PC-9 (cell line): ENCODE measurements around the gene OPALIN.

ENCODE experiments used
- CTCF ChIP-seq: fragments of 200-600 bp; sonication (generic); conservative IDR thresholded peaks from 2 replicates; pipeline ENCODE4 v1.6.1; 2017; ENCODE audit warnings: mixed run types, antibody characterized with exemption, mild to moderate bottlenecking, moderate library complexity
- EZH2 ChIP-seq: fragments of 200-600 bp; sonication (generic); IDR thresholded peaks from 2 replicates; pipeline ENCODE4 v1.8.0; 2017; ENCODE audit warnings: antibody characterized with exemption, low read depth

- no peak for TF ChIP-seq CTCF
- TF ChIP-seq EZH2: no peak
These were observed 7.7 kb upstream of the OPALIN start for GRCh38 chr10:96366508-96366907.
